GM12878 (cell line): ENCODE results near the gene REL. TPM values are rescaled to one million over a fixed set of nuclear protein-coding genes. Genes with fewer than 3 reads are reported as not detected.
"Not testable (repeated sequence)": the region's sequence is repeated elsewhere in the genome, so short reads cannot be mapped to it uniquely, and the experiment has no call there.

Experiments used
- ATAC-seq: fragments of 200-7000 bp; cut with Tn5 transposase; 3 replicates; pipeline ENCODE4 v1.9.1; 2020; ENCODE audit warnings: mild to moderate bottlenecking, moderate library complexity
- BruUV-seq: library from RNA; stranded (reverse); fragments of 400-500 nt; replicated peaks from 2 replicates; lab custom pipeline; 2021; lab: Mats Ljungman, UMichigan
- CTCF ChIA-PET: fragments of 300-600 bp; sonication (Branson Sonifier 250); formaldehyde crosslinking; extraction: SDS; loops from one replicate; lab custom pipeline; 2021; ENCODE audit warnings: inconsistent platforms; lab: Yijun Ruan, JAX
- POLR2A ChIA-PET: fragments of 350-600 bp; formaldehyde crosslinking; extraction: SDS; loops from one replicate; lab custom pipeline; 2021; ENCODE audit warnings: inconsistent platforms; lab: Charles Lee
- RAD21 ChIA-PET: fragments of 300-600 bp; sonication (Branson Sonifier 250); formaldehyde crosslinking; loops from one replicate; lab custom pipeline; 2023; ENCODE audit warnings: antibody characterized with exemption; ENCODE audit not compliant: unreplicated experiment; lab: Charles Lee
- SMC1A ChIA-PET: fragments of 300-600 bp; sonication (Branson Sonifier 250); formaldehyde crosslinking; loops from one replicate; lab custom pipeline; 2023; ENCODE audit not compliant: unreplicated experiment, uncharacterized antibody; lab: Charles Lee
- DNase-seq: peaks from one replicate; pipeline ENCODE4 v3.0.0-alpha.2; 2011; ENCODE audit warnings: low read depth, low spot score
- FAIRE-seq: peaks from 3 replicates; lab custom pipeline; 2011; peaks lifted over from hg19 to GRCh38; lab: Jason Lieb, UNC
- H2AFZ ChIP-seq: 2 replicates; pipeline ENCODE4 v1.6.0; 2011; ENCODE audit warnings: low read depth, low read length, control low read depth; ENCODE audit not compliant: control insufficient read depth
- H3K27ac ChIP-seq: 2 replicates; pipeline ENCODE4 v1.5.1; 2011; ENCODE audit warnings: control low read depth; ENCODE audit not compliant: control insufficient read depth, insufficient read depth
- H3K27me3 ChIP-seq, 2 experiments: replicated peaks in 1 of 2; 2 replicates each; pipeline versions ENCODE4 v1.6.0 to v1.6.1; 2011; ENCODE audit warnings: low read length in 1 of 2; ENCODE audit not compliant: control insufficient read depth in 2 of 2, insufficient read depth in 2 of 2
- H3K36me3 ChIP-seq, 2 experiments: 2 replicates each; pipeline ENCODE4 v1.5.1; 2011; ENCODE audit warnings: low read length in 1 of 2; ENCODE audit not compliant: control insufficient read depth in 2 of 2, insufficient read depth in 2 of 2
- H3K4me1 ChIP-seq: 2 replicates; pipeline ENCODE4 v1.6.1; 2011; ENCODE audit warnings: mild to moderate bottlenecking, low read length, moderate library complexity, mixed read lengths; ENCODE audit not compliant: control insufficient read depth, insufficient read depth
- H3K4me2 ChIP-seq: 2 replicates; pipeline ENCODE4 v1.6.0; 2011; ENCODE audit warnings: control low read depth; ENCODE audit not compliant: control insufficient read depth, insufficient read depth
- H3K4me3 ChIP-seq: fragments of 200-600 bp; sonication (generic); 2 replicates; pipeline ENCODE4 v1.5.1; 2016
- H3K79me2 ChIP-seq: 2 replicates; pipeline ENCODE4 v1.6.0; 2011; ENCODE audit warnings: low read length; ENCODE audit not compliant: control insufficient read depth, insufficient read depth
- H3K9ac ChIP-seq: 2 replicates; pipeline ENCODE4 v1.8.0; 2011; ENCODE audit warnings: low read length, control low read depth, mixed read lengths; ENCODE audit not compliant: control insufficient read depth, insufficient read depth
- H3K9me3 ChIP-seq: replicated peaks from 3 replicates; pipeline ENCODE4 v1.5.1; 2011; ENCODE audit warnings: mild to moderate bottlenecking, low read length; ENCODE audit not compliant: control insufficient read depth, insufficient read depth
- H4K20me1 ChIP-seq: 2 replicates; pipeline ENCODE4 v1.6.0; 2011; ENCODE audit not compliant: control insufficient read depth, insufficient read depth
- E2F8 ChIP-seq: fragments of 450-650 bp; IDR thresholded peaks from 2 replicates; pipeline ENCODE4 v1.6.1; 2018; ENCODE audit warnings: mild to moderate bottlenecking, low read depth, moderate library complexity; ENCODE audit not compliant: partially characterized antibody
- EED ChIP-seq: sonication (generic); IDR thresholded peaks from 2 replicates; pipeline ENCODE4 v1.6.1; 2016; ENCODE audit warnings: antibody characterized with exemption, low read depth
- SMAD5 ChIP-seq: IDR thresholded peaks from 2 replicates; pipeline ENCODE4 v1.6.1; 2016; ENCODE audit warnings: antibody characterized with exemption, low read depth
- WGBS: methylation state at CpG from one replicate; pipeline ENCODE4 v1.1.6; 2016; ENCODE audit warnings: low lambda C conversion rate; ENCODE audit not compliant: insufficient replicate concordance, insufficient coverage; ENCODE audit errors: missing lambda C conversion rate; 5-methylcytosine and 5-hydroxymethylcytosine counted together
- in situ Hi-C: fragments of 300-500 bp; cut with MboI; formaldehyde crosslinking; loops from 9 replicates; pipeline ENCODE4 v1.14.3; 2018; ENCODE audit warnings: mixed read lengths
- intact Hi-C: fragments of 100-400 bp; cut with micrococcal nuclease; formaldehyde crosslinking; loops from one replicate; pipeline ENCODE4 v1.14.2; 2022; ENCODE audit not compliant: unreplicated experiment
- polyA plus RNA-seq, 11 experiments: library from polyadenylated mRNA; depleted of rRNA in 4 of 11; unstranded in 6 of 11; stranded (reverse) in 5 of 11; fragments of >200 nt; fragmentation: Nextera tagmentation in 4 of 11; fragmentation: Illumina TruSeq in 1 of 11; extraction: Ambion mirVana in 4 of 11; extraction: Trizol in 1 of 11; gene quantifications; 1 replicate in 1 of 11; 2 replicates in 10 of 11; pipeline versions ENCODE4 v1.2.1 to v1.2.3, GENCODE V29; 2011 to 2016; ENCODE audit warnings: inconsistent platforms in 2 of 11, missing spikeins in 2 of 11, low read depth in 1 of 11
- total RNA-seq, 4 experiments: library from RNA; depleted of rRNA in 3 of 4; stranded (reverse); fragments of >200 nt in 3 of 4; fragmentation: Illumina TruSeq in 1 of 4; extraction: Trizol in 1 of 4; gene quantifications; 2 replicates each; pipeline versions ENCODE4 v1.2.1 to v1.2.3, GENCODE V29; 2013 to 2021

The REL gene
- total and polyA plus RNA-seq, 10 of the 15 experiments (the other 5 are each of a cell fraction or from before 2014, with no cell fraction given) = 6.3 to 52.4 (median 26.6) TPM

GRCh38 chr2:60926741-60927552 lies 45.6 kb downstream of the REL start (continued):
- no peak for TF ChIP-seq E2F8
- no peak for TF ChIP-seq EED
- TF ChIP-seq, all 136 proteins: peak for 0

- CTCF ChIA-PET = interaction anchor here (1.0 to 1.4 kb wide), 2 partner anchors 9 to 10 kb away, joined by 5 to 6 read pairs; no protein-coding TSS in a partner anchor
- BruUV-seq, ATAC-seq, RAD21 ChIA-PET, H3K4me2 ChIP-seq, H3K4me3 ChIP-seq, H4K20me1 ChIP-seq, POLR2A ChIA-PET, H3K4me1 ChIP-seq, H3K27ac ChIP-seq, H2AFZ ChIP-seq, FAIRE-seq, H3K9ac ChIP-seq, in situ Hi-C loops, H3K79me2 ChIP-seq: not testable (repeated sequence)
- 82% methylated on average over 5 of the region's 5 CpGs for WGBS
- SMC1A ChIA-PET = interaction anchor here (1.3 kb wide), 1 partner anchor 21 kb away, joined by 3 read pairs; no protein-coding TSS in a partner anchor
- 0 out of 2 replicates have a peak, but pooled peaks have one; percentile 15 for TF ChIP-seq SMAD5
- TF ChIP-seq, all 136 proteins: peak for 1; not testable (repeated sequence) for 135
- H3K9me3 ChIP-seq, H3K27me3 ChIP-seq, H3K36me3 ChIP-seq, DNase-seq, intact Hi-C loops: not testable (repeated sequence)
These were observed 50.7 kb downstream of the REL start for GRCh38 chr2:60932061-60932460.
